ENCODE results near the gene TNIP2. TPM values are rescaled to one million over a fixed set of nuclear protein-coding genes. Genes with fewer than 3 reads are reported as not detected.

Gene TNIP2
- total RNA-seq, 2 donors from 2014 or later = 33.1 to 36.5 TPM

GRCh38 chr4:2792396-2792710, 36.2 kb upstream of the TNIP2 start:
- H3K36me3 Mint-ChIP-seq (ENCODE audit: low read depth) = no peaks in the 10 kb centered on the region
- TF ChIP-seq CTCF (conservative IDR thresholded peaks at IDR 0.05) = no peak
- Histone ChIP-seq H3K9me3 (ENCODE audit: control insufficient read depth, low read length) (no peaks in the 10 kb centered on the region), H3K4me1 (ENCODE audit: control insufficient read depth, insufficient read depth, low read length) (peaks cover 5% of the 10 kb centered on the region), H3K27me3 (ENCODE audit: control insufficient read depth, insufficient read depth, low read length, poor library complexity, severe bottlenecking) (peaks cover 15% of the 10 kb centered on the region), H3K36me3 (ENCODE audit: control insufficient read depth, insufficient read depth, low read length) (no peaks in the 10 kb centered on the region), H3K27ac (ENCODE audit: low read depth, low read length) (no peak overlapping the region), H3K9ac (ENCODE audit: extremely low read depth, low read length, poor library complexity, severe bottlenecking) (no peak overlapping the region), H3K4me3 (ENCODE audit: low read length) (no peak overlapping the region)
- H3K27ac Mint-ChIP-seq = no peak overlapping the region
- no peak overlapping the region for H3K4me3 Mint-ChIP-seq
- peaks cover 6% of the 10 kb centered on the region for H3K4me1 Mint-ChIP-seq
- peak; percentile 57 for DNase-seq
- peaks cover 36% of the 10 kb centered on the region for H3K27me3 Mint-ChIP-seq (ENCODE audit: insufficient read depth)
- H3K9me3 Mint-ChIP-seq = no peaks in the 10 kb centered on the region
- WGBS, 2 experiments (ENCODE audit: insufficient coverage in 1 of 2, insufficient read length in 1 of 2) = 71 to 73% methylated on average over 4 to 8 of the region's 8 CpGs

GRCh38 chr4:2791518-2792395, 35.6 kb upstream of the TNIP2 start:
- H3K36me3 Mint-ChIP-seq (ENCODE audit: low read depth) = no peaks in the 10 kb centered on the region
- H3K4me3 Mint-ChIP-seq = no peak overlapping the region
- H3K9me3 ChIP-seq (ENCODE audit: control insufficient read depth, low read length) = no peaks in the 10 kb centered on the region
- H3K4me3 ChIP-seq (ENCODE audit: low read length) = no peak overlapping the region
- DNase-seq = peak; percentile 61
- TF ChIP-seq CTCF (conservative IDR thresholded peaks at IDR 0.05) = no peak
- H3K27me3 Mint-ChIP-seq (ENCODE audit: insufficient read depth) = peaks cover 36% of the 10 kb centered on the region
- H3K27ac ChIP-seq (ENCODE audit: low read depth, low read length) = no peak overlapping the region
- H3K9me3 Mint-ChIP-seq = no peaks in the 10 kb centered on the region
- H3K27me3 ChIP-seq (ENCODE audit: control insufficient read depth, insufficient read depth, low read length, poor library complexity, severe bottlenecking) = peaks cover 15% of the 10 kb centered on the region
- no peaks in the 10 kb centered on the region for H3K36me3 ChIP-seq (ENCODE audit: control insufficient read depth, insufficient read depth, low read length)
- WGBS, 2 experiments (ENCODE audit: insufficient coverage in 1 of 2, insufficient read length in 1 of 2) = 85 to 97% methylated on average over 3 to 10 of the region's 10 CpGs
- no peak overlapping the region for H3K9ac ChIP-seq (ENCODE audit: extremely low read depth, low read length, poor library complexity, severe bottlenecking)
- H3K27ac Mint-ChIP-seq = no peak overlapping the region
- peaks cover 6% of the 10 kb centered on the region for H3K4me1 Mint-ChIP-seq
- H3K4me1 ChIP-seq (ENCODE audit: control insufficient read depth, insufficient read depth, low read length) = peaks cover 5% of the 10 kb centered on the region

GRCh38 chr4:2790583-2791517, 34.7 kb upstream of the TNIP2 start:
- Histone ChIP-seq H3K27ac (ENCODE audit: low read depth, low read length) (no peak overlapping the region), H3K4me1 (ENCODE audit: control insufficient read depth, insufficient read depth, low read length) (peaks cover 8% of the 10 kb centered on the region), H3K27me3 (ENCODE audit: control insufficient read depth, insufficient read depth, low read length, poor library complexity, severe bottlenecking) (peaks cover 15% of the 10 kb centered on the region), H3K36me3 (ENCODE audit: control insufficient read depth, insufficient read depth, low read length) (no peaks in the 10 kb centered on the region), H3K9ac (ENCODE audit: extremely low read depth, low read length, poor library complexity, severe bottlenecking) (no peak overlapping the region), H3K4me3 (ENCODE audit: low read length) (no peak overlapping the region), H3K9me3 (ENCODE audit: control insufficient read depth, low read length) (no peaks in the 10 kb centered on the region)
- H3K36me3 Mint-ChIP-seq (ENCODE audit: low read depth) = no peaks in the 10 kb centered on the region
- no peak for TF ChIP-seq CTCF (conservative IDR thresholded peaks at IDR 0.05)
- H3K4me3 Mint-ChIP-seq = no peak overlapping the region
- 83 to 89% methylated on average over 14 to 19 of the region's 19 CpGs for WGBS, 2 experiments (ENCODE audit: insufficient coverage in 1 of 2, insufficient read length in 1 of 2)
- no peaks in the 10 kb centered on the region for H3K9me3 Mint-ChIP-seq
- H3K27ac Mint-ChIP-seq = no peak overlapping the region
- H3K4me1 Mint-ChIP-seq = peaks cover 6% of the 10 kb centered on the region
- H3K27me3 Mint-ChIP-seq (ENCODE audit: insufficient read depth) = peaks cover 36% of the 10 kb centered on the region
- peak; percentile 69 for DNase-seq
